Measurements from ENCODE around the gene GDF7.

- TF ChIP-seq POLR2AphosphoS5 (IDR thresholded peaks at IDR 0.05; ENCODE audit: low read depth, low read length) (no peak), CTCF (IDR thresholded peaks at IDR 0.05 in 2 of 3, conservative IDR thresholded peaks at IDR 0.05 in 1 of 3; ENCODE audit: borderline replicate concordance in 1 of 3, insufficient read depth in 1 of 3, low read depth in 2 of 3, low read length in 2 of 3) (no peak), ATF3 (IDR thresholded peaks at IDR 0.05) (no peak), POLR2A (IDR thresholded peaks at IDR 0.05; ENCODE audit: borderline replicate concordance, extremely low read depth, insufficient read depth, insufficient read length) (no peak), JUND (IDR thresholded peaks at IDR 0.05) (no peak), EZH2 (IDR thresholded peaks at IDR 0.05) (no peak), YY1 (IDR thresholded peaks at IDR 0.05; ENCODE audit: extremely low read depth, insufficient replicate concordance, low read depth, low read length) (no peak), RAD21 (IDR thresholded peaks at IDR 0.05; ENCODE audit: low read depth) (no peak), TCF7L2 (IDR thresholded peaks at IDR 0.05; ENCODE audit: borderline replicate concordance, extremely low read depth, insufficient read depth, insufficient read length) (no peak), CEBPB (IDR thresholded peaks at IDR 0.05; ENCODE audit: low read depth) (no peak), REST (IDR thresholded peaks at IDR 0.05; ENCODE audit: low read depth) (no peak), EGR1 (IDR thresholded peaks at IDR 0.05; ENCODE audit: low read depth) (no peak), ZNF274 (IDR thresholded peaks at IDR 0.05; ENCODE audit: low read depth, low read length) (no peak)
These were observed 6.9 kb downstream of the GDF7 start for GRCh38 chr2:20673686-20674308.
